Activated CD8-positive, alpha-beta memory T cell treated with anti-CD3 and anti-CD28 coated beads, Interleukin-2, amount 50 U/mL, for 48 hours (primary cell): Measurements from ENCODE around the gene ALAS1.

ENCODE experiments used
- DNase-seq: peaks from one replicate; pipeline ENCODE4 v3.0.0-alpha.2; 2020

ALAS1 gene

GRCh38 chr3:52238193-52238760 is 40.3 kb downstream of the ALAS1 start:
- DNase-seq: no peak

- peak; percentile 95 for DNase-seq
Observed at GRCh38 chr3:52238761-52239701, 41.1 kb downstream of the ALAS1 start, which contains the start of gene TWF2. TSS of gene TWF2 (minus strand) at chr3:52239158. CDS start at chr3:52239016, 142 bp downstream.

- DNase-seq: peak; percentile 78
Observed at GRCh38 chr3:52240059-52240885, 42.3 kb downstream of the ALAS1 start.

GRCh38 chr3:52240886-52241370 is 43.0 kb downstream of the ALAS1 start:
- no peak for DNase-seq

- DNase-seq: no peak
Observed at GRCh38 chr3:52242039-52242438, 44.1 kb downstream of the ALAS1 start.

GRCh38 chr3:52243791-52244628 is 46.0 kb downstream of the ALAS1 start:
- DNase-seq: peak; percentile 72

- peak; percentile 76 for DNase-seq
Observed at GRCh38 chr3:52245322-52246263, 47.6 kb downstream of the ALAS1 start, which contains the start of gene PPM1M. TSS of gene PPM1M (plus strand) at chr3:52245759. CDS start at chr3:52245825, 66 bp downstream.

- no peak for DNase-seq
Observed at GRCh38 chr3:52246264-52246620, 48.3 kb downstream of the ALAS1 start.

GRCh38 chr3:52246728-52247408 is 48.9 kb downstream of the ALAS1 start:
- DNase-seq: peak; percentile 63

GRCh38 chr3:52247409-52248164 is 49.6 kb downstream of the ALAS1 start:
- peak; percentile 49 for DNase-seq

- peak; percentile 53 for DNase-seq
Observed at GRCh38 chr3:52248165-52248541, 50.2 kb downstream of the ALAS1 start.

- peak; percentile 57 for DNase-seq
Observed at GRCh38 chr3:52248816-52249547, 51.0 kb downstream of the ALAS1 start.

GRCh38 chr3:52249683-52250082 is 51.7 kb downstream of the ALAS1 start:
- peak; percentile 49 for DNase-seq

GRCh38 chr3:52250122-52250521 is 52.2 kb downstream of the ALAS1 start:
- peak; percentile 52 for DNase-seq

- peak; percentile 86 for DNase-seq
Observed at GRCh38 chr3:52253314-52254304, 55.6 kb downstream of the ALAS1 start.

GRCh38 chr3:52254608-52255007 is 56.6 kb downstream of the ALAS1 start:
- DNase-seq: no peak

GRCh38 chr3:52256159-52256558 is 58.2 kb downstream of the ALAS1 start:
- no peak for DNase-seq
